Right forelimb (tissue), 1 donor: ENCODE results near the gene SAMD11.

Experiments used
- DNase-seq: peaks from one replicate; pipeline ENCODE4 v3.0.0-alpha.2; 2018

The SAMD11 gene

DNA sequence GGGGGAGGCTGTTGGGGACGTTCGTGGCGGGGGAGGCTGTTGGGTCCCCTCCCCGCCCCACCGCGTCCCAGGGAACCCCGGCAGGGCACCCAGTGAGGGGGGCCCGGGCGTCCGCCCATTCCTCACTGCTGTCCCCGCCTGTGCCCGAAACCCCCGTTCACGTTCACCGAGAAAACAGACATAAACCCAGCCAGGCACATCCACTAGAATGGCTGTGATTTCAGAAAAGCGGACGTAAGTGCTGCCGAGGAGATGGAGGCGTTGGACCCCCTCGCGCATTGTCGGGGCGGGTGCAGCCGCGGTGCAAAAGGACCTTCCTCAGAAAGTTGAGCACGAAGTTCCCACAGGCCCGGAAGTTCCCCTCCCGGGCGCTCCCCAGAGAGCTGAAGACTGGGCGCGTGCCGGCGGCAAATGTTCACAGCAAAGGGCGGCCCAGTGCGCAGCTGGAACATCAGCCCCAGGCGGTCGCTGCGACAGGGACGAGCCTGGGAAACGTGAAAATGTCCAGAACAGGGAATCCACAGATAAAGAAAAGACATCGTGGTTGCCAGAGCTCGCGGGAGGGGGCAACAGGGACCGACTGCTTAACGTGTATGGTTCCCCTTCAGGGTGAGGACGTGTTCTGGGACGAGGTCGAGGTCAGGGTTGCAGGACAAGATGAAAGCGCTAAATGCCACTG, 18.5 kb upstream of the SAMD11 start:
- peak; percentile 68 for DNase-seq

- no peak for DNase-seq
Measured at GRCh38 chr1:905811-906599, 17.7 kb upstream of the SAMD11 start.

DNA sequence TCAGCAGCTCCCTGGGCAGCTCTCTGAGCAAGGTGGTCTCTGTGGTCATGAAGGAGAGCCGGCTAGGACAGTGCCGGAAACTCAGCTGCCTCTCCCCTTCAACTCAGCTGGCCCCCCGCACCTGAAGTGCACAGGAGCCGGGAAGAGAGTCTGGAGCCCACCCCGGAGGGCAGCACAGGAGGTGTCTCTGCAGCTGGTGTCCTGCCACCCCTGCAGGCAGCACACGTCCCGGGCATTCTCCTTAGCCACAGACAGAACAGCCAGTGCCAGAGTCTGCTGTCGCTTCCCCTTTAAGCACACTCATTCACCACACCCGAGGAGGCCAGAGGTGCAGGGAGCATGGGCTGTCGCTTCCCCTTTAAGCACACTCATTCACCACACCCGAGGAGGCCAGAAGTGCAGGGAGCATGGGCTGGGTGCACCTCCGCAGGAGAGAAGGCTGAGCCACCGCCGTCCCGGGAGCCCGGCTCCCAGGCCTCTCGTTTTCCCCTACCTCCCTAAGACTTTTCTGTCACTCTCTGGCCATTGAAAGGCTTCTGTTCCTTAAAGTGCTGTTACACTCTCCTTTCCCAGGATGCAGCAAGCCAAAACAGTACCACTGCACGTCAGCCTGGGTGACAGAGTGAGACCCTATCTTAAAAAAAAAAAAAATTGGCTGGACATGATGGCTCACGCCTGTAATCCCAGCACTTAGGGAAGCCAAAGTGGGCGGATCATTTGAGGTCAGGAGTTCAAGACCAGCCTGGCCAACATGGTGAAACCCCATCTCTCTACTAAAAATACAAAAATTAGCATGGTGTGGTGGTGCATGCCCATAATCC, 16.9 kb upstream of the SAMD11 start:
- DNase-seq, result peak; percentile 48

- no peak for DNase-seq
Measured at GRCh38 chr1:907611-908451, 15.9 kb upstream of the SAMD11 start.

GRCh38 chr1:908661-909060, 15.1 kb upstream of the SAMD11 start:
- no peak for DNase-seq

DNA sequence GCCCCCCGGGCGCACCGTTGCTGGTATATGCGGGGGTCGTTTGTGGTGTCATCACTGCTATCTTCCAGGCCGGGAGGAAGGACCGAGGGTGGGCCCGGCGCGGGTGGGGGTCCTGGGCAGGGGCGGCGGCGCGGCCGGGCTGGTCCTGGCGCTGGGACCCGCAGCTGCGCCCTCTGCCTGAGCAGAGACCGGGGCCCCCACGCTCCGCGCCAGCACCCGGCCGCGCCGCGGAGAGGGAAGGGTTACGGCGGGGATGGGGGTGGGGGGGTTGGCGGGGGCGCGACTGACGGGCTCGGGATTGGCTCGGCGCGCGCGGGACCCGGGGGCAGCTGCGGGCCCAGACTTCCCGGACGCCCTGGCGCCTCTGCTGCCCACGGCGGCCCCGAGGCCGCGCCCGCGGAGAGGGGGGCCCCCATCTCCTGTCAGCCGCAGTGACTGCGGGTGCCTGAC, 13.8 kb upstream of the SAMD11 start:
- peak; percentile 68 for DNase-seq

DNA sequence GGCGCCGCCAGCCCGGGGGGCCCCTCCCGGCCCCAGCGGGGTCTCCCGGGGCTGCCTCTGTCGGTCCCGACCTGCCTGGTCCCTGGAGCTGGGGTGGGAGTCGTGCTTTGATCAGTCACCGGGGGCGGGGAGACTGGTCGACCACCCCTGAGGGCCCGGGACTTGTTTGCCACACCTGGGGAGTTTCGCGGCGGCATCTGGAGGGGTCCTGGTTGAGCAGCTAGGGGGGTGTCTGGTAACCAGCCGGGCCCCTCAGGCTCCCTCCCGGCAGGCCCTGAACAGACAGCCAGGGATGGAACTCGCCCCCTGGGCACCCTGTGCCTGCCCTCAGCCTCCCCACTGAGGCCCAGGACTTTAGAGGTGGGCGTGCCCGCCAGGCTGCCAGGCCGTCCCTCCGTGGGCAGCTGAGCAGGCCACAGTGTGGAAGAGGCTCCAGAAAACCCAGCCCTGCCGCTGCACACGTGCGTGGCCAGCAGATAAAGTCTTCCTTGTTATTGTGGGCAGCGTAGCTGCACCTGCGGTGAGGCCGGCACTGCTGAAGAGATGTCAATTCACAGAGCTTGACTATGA, 13.3 kb upstream of the SAMD11 start:
- DNase-seq, result peak; percentile 45

- DNase-seq, result no peak
Measured at GRCh38 chr1:910881-911721, 12.6 kb upstream of the SAMD11 start.

DNA sequence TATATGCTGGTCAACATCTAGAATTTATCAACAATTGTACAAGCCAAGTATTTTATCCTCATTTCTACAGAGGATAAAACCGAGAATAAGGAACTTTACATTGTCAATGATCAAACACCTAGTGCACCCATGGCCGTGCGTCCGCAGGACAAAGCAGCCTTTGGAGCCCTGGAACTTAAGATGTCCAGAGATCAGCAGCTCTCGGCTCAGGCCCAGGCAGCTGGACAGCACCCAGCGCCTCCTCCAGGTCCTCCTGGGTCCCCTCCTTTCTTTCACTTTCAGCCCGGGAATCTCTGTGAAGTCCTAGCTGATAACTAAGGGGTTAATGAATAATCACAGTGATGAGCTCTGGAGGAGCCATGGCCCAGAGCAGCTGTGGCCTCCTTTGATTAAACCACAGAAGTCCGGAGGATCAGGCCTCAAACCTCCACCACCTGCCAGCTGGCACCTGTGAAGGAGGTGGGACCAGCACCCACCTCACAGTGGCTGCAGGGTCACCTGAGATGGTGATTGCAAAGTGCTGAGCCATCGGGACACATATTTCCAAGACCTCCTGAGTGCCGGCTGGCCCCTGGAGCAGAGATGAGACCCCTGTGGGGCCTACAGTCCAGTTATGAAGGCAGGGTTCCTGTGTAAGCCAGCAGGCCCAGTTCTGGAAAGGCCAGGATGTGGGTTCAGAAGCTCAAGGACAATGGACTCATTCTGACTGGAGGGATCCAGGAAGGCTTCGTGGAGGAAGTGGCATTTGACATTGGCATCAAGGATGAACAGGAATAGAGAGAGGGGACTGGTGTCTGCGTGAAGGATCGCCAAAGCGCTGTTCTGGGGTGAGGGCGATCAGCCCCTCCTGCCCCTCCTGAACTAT, 11.6 kb upstream of the SAMD11 start:
- no peak for DNase-seq

GRCh38 chr1:912740-913301, 10.9 kb upstream of the SAMD11 start:
- no peak for DNase-seq

- DNase-seq, result peak; percentile 31
Measured at GRCh38 chr1:913491-914130, 10.1 kb upstream of the SAMD11 start.

DNA sequence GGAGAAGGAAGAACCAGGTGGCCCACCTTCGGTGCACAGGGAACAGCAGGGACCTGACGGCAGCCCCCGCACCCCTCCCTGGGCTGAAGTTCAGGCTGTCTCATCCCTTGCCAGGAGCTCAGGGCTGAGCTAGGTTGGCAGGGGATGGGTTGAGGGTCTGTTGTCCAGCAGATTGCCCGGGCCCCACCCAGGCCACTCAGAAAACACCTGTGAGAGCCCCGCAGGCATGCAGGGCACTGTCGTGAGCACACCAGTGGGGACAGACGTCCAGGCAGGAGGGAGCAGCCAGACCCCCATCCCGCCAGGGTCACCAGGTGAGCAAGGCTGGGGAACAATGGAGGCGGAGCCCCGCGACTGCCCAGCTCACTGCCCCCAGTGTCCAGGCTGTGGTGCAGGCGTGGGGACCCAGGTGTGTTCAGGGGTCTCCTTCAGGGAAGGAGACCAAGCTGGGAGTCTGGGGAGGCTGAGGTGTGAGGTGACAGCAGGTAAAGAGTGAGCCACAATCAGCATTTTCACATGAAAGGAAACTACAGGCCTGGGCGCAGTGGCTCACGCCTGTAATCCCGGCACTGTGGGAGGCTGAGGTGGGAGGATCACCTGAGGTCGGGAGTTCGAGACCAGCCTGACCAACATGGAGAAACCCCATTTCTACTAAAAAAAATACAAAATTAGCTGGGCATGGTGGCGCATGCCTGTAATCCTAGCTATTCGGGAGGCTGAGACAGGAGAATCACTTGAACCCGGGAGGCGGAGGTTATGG, 9.4 kb upstream of the SAMD11 start:
- DNase-seq, result peak; percentile 37

GRCh38 chr1:914891-915280, 8.8 kb upstream of the SAMD11 start:
- no peak for DNase-seq

- DNase-seq, result peak; percentile 40
Measured at GRCh38 chr1:915295-916172, 8.2 kb upstream of the SAMD11 start.

DNA sequence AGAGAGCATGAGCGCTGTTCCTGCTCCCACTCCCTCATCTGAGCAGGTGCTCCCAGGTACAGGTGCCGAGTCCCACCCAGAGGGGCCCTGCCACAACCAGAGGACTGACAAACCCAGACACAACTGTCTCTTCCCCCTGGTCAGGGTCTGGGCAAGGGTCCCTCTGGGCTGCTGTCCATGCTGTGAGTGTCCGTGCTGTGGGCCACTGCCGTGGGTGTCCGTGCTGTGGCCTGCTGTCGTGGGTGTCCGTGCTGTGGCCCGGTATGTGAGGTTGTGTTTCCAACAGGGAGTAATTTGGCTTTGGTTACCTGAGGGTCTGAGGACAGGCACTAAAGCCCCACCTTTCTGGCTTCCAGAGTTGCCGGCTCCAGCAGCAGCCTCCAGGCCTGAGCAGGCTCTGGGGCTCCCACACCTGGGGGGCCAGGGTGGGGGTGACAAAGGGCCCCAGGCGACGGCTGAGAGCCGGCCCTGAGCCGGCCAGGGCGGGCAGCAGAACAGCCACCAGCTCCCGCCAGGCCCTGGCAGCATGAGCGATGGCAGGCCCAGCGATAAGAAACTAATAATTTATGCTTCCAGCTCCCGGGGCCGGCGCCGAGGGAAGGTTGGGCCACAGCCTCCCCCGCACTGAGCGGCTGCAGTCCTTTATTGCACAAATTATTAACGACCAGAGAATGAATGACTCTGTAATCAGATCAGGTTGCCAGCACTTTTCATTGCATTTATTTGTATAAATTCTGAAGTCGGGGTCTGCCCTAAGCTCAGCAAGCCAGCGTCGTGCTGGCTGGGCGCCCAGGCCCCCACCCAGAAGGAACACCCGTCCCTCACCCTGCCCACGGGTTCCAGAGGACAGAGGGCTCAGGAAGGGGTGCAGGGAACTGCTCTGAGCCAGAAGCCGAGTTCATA, 7.3 kb upstream of the SAMD11 start:
- peak; percentile 38 for DNase-seq

DNA sequence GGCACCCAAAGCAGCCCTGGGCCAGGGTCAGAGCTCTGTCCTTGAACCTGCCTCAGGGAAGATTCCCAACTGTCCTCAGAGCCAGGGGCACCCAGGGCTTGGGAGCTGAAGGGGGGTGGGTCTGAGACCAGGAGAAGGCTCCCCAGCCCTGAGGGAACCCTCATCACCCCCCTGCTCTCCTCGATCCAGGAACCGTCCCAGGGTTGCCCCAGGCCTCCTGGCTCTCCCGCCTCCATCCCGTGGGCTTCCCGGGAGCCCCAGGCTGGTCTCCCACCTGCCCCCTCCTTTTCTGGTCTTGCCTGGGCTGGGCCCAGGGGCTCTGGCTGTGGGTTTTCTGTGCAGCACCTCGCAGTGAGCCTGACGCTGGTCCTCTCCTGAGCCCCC, 6.7 kb upstream of the SAMD11 start:
- no peak for DNase-seq
